ENCODE measurements around the gene APOBEC3G. TPM values are rescaled to one million over a fixed set of nuclear protein-coding genes. Genes with fewer than 3 reads are reported as not detected.

Gene APOBEC3G
- total RNA-seq, 6 experiments from 2014 or later, result 1.9 to 7.0 (median 5.9) TPM

DNA sequence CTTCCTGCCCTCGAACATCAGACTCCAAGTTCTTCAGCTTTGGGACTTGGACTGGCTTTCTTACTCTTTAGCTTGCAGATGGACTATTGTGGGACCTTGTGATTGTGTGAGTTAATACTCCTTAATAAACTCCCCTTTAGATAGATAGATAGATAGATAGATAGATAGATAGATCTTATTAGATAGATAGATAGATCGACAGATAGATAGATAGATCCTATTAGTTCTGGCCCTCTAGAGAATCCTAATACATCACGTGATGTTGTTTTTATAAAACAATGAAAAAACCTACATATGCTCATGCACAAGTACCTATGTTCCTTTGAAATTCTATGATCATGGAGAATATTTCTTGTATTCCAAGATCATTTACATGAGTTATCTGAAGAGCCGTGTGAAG lies 43.9 kb downstream of the APOBEC3G start:
- no peak for DNase-seq
- Mint-ChIP-seq H3K4me3 (no peak overlapping the region), H3K9me3 (no peaks in the 10 kb centered on the region), H3K4me1 (ENCODE audit: low read depth) (no peaks in the 10 kb centered on the region), H3K36me3 (ENCODE audit: low read depth) (no peaks in the 10 kb centered on the region), H3K27me3 (ENCODE audit: insufficient read depth) (peaks cover 31% of the 10 kb centered on the region), H3K27ac (no peak overlapping the region)
- TF ChIP-seq, protein P1, sequence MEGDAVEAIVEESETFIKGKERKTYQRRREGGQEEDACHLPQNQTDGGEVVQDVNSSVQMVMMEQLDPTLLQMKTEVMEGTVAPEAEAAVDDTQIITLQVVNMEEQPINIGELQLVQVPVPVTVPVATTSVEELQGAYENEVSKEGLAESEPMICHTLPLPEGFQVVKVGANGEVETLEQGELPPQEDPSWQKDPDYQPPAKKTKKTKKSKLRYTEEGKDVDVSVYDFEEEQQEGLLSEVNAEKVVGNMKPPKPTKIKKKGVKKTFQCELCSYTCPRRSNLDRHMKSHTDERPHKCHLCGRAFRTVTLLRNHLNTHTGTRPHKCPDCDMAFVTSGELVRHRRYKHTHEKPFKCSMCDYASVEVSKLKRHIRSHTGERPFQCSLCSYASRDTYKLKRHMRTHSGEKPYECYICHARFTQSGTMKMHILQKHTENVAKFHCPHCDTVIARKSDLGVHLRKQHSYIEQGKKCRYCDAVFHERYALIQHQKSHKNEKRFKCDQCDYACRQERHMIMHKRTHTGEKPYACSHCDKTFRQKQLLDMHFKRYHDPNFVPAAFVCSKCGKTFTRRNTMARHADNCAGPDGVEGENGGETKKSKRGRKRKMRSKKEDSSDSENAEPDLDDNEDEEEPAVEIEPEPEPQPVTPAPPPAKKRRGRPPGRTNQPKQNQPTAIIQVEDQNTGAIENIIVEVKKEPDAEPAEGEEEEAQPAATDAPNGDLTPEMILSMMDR (IDR thresholded peaks at IDR 0.05), result no peak

DNA sequence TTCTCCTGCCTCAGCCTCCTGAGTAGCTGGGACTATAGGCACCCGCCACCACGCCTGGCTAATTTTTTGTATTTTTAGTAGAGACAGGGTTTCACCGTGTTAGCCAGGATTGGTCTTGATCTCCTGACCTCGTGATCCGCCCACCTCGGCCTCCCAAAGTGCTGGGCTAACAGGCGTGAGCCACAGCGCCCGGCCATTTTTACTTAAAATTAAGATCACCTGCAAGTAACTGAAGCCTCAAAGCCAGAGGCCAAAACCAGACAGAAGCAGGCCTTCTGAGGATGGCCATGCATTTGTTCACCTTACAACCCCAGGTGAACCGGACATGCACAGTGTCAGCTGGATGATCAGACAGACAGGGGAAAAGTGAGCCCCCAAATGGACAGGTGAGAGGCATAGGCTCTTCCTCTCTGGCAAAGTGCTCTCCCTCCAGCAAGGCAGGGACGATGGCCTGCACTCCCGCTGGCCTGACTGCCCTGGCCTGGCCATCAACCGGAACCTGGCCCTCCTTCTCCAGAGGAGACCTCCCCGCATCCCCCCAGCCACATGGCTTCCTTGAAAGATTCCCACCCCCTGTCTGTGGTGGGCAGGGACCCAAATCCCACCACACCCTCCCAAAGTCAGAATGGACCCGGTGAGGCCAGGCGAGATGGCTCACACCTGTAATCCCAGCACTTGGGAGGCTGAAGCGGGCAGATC lies 45.8 kb downstream of the APOBEC3G start:
- Mint-ChIP-seq H3K4me3 (no peak overlapping the region), H3K27ac (no peak overlapping the region), H3K27me3 (ENCODE audit: insufficient read depth) (peaks cover 32% of the 10 kb centered on the region), H3K4me1 (ENCODE audit: low read depth) (no peaks in the 10 kb centered on the region), H3K36me3 (ENCODE audit: low read depth) (no peaks in the 10 kb centered on the region), H3K9me3 (no peaks in the 10 kb centered on the region)
- DNase-seq, result no peak
- TF ChIP-seq, protein P1 (IDR thresholded peaks at IDR 0.05), result no peak

DNA sequence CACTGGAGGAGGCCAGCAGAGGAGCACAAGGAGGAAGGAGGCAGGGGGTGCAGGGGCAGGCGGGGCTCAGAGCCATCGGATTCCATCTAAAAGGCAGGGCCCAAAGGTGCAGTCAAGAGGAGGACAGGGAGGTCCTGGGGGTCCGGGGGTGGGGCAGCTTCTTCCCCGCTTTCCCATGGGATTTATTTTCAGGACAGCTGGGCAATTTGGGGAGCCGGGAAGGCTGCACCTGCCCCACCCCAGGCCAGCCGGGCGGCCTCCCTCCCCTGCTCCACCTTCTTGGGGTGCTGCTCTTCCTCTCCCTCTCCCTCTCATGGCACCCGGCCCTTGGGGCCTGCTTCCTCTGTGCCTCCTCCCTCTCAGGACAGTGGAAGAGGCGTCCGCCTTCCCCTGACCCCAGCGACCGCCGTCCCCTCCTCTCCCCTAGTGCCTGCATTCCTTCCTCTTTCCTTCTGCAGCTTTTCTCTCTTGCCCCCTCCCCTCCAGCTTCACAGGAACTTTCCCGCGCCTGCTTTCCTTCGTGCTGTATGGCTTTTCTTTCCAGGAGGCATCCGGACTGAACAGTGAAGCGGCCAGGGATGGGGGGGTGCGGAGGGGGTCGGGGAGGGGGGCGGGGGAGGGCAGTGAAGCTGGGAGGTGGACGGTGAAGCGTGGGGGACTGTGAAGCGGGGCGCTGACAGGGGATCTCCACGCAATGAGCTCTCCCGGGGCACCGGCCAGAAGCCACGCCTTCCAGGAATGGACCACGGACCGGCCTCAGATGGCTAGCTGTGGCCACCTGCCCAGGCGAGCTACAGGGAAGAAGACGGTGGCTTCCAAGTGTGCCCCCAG lies 46.9 kb downstream of the APOBEC3G start:
- Mint-ChIP-seq H3K4me3 (no peak overlapping the region), H3K27ac (no peak overlapping the region), H3K27me3 (ENCODE audit: insufficient read depth) (peaks cover 27% of the 10 kb centered on the region), H3K36me3 (ENCODE audit: low read depth) (no peaks in the 10 kb centered on the region), H3K9me3 (no peaks in the 10 kb centered on the region), H3K4me1 (ENCODE audit: low read depth) (no peaks in the 10 kb centered on the region)
- no peak for DNase-seq
- TF ChIP-seq, protein P1 (IDR thresholded peaks at IDR 0.05), result no peak

DNA sequence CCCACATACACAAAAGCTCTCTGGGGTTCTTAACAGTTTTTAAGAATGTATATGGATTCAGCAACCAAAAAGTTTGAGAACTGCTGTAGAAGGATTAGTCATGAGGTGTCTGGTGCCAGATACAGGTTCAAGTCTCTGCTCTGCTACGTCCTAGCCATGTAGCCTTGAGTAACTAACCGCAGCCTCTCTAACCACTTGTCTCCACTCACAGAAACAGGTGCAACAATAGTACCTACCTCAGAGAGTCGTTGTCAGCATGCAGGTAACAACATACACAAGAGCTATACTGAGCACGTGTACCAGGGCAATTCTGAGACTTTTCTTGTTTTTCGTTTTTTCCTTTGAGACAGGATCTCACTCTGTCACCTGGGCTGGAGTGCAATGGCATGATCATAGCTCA lies 48.5 kb downstream of the APOBEC3G start:
- Mint-ChIP-seq H3K36me3 (ENCODE audit: low read depth) (no peaks in the 10 kb centered on the region), H3K27me3 (ENCODE audit: insufficient read depth) (peaks cover 23% of the 10 kb centered on the region), H3K9me3 (no peaks in the 10 kb centered on the region), H3K27ac (no peak overlapping the region), H3K4me3 (no peak overlapping the region), H3K4me1 (ENCODE audit: low read depth) (no peaks in the 10 kb centered on the region)
- TF ChIP-seq, protein P1 (IDR thresholded peaks at IDR 0.05), result no peak
- no peak for DNase-seq

DNA sequence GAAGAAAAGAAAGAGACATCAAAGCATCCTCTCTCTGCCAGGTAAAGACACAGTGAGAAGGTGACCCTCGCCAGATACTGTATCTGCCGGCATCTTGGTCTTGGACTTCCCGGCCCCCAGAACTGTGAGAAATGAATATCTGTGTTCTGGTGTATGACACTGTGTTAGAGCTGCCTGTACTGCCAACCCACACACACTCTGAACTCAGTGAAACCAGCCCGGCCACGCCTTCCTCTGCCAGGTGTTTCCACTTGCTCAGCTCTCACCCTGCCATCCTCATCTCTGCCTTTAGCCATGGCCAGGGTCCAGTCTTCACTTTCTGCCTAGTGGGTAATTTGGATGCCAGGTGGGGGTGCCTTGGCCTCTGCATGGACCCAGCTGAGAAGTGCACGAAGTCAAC lies 51.4 kb downstream of the APOBEC3G start:
- DNase-seq, result no peak
- H3K27me3 Mint-ChIP-seq (ENCODE audit: insufficient read depth), result peaks cover 17% of the 10 kb centered on the region
- no peak overlapping the region for H3K27ac Mint-ChIP-seq
- TF ChIP-seq, protein P1 (IDR thresholded peaks at IDR 0.05), result no peak
- no peaks in the 10 kb centered on the region for H3K36me3 Mint-ChIP-seq (ENCODE audit: low read depth)
- no peaks in the 10 kb centered on the region for H3K4me1 Mint-ChIP-seq (ENCODE audit: low read depth)
- no peak overlapping the region for H3K4me3 Mint-ChIP-seq
- no peaks in the 10 kb centered on the region for H3K9me3 Mint-ChIP-seq

All from HFFc6 (cell line).